ENCODE data around the gene GPC4. TPM values are rescaled to one million over a fixed set of nuclear protein-coding genes. Genes with fewer than 3 reads are reported as not detected.

GPC4 gene
- total RNA-seq, 2 donors from 2014 or later, result 8.0 to 15.2 TPM

- no peaks in the 10 kb centered on the region for H3K36me3 ChIP-seq
These were observed 19.0 kb upstream of the GPC4 start for GRCh38 chrX:133434197-133434820.

DNA sequence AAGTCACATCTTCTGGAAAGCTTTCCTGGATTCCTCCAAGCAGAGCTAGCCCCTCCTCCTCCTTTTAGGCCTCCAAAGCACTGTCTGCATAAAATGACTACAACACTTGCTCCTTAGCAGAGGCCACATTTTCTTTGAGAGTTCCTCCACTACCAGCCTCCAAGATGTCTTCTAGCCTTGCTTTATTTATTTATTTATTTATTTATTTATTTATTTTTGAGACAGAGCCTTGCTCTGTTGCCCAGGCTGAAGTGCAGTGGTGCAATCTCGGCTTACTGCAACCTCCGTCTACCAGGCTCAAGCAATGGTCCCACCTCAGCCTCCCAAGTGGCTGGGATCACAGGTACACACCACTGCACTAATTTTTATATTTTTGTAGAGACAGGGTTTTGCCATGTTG lies 4.6 kb upstream of the GPC4 start:
- Histone ChIP-seq H3K9me3 (no peaks in the 10 kb centered on the region), H3K4me1 (replicated peaks) (no peaks in the 10 kb centered on the region), H3K27ac (no peak overlapping the region), H3K36me3 (no peaks in the 10 kb centered on the region), H3K4me3 (no peak overlapping the region), H3K27me3 (replicated peaks; ENCODE audit: insufficient read depth) (no peaks in the 10 kb centered on the region)
- intact Hi-C loops (cut with DNase I), result loop anchor here (10.0 kb wide), 1 partner anchor 75 kb away; no protein-coding TSS in a partner anchor
- WGBS, result 100% methylated on average over 2 of the region's 2 CpGs
- TF ChIP-seq POLR2A (IDR thresholded peaks at IDR 0.05) (no peak), POLR2AphosphoS5 (IDR thresholded peaks at IDR 0.05) (no peak)
- TF ChIP-seq, protein P1, sequence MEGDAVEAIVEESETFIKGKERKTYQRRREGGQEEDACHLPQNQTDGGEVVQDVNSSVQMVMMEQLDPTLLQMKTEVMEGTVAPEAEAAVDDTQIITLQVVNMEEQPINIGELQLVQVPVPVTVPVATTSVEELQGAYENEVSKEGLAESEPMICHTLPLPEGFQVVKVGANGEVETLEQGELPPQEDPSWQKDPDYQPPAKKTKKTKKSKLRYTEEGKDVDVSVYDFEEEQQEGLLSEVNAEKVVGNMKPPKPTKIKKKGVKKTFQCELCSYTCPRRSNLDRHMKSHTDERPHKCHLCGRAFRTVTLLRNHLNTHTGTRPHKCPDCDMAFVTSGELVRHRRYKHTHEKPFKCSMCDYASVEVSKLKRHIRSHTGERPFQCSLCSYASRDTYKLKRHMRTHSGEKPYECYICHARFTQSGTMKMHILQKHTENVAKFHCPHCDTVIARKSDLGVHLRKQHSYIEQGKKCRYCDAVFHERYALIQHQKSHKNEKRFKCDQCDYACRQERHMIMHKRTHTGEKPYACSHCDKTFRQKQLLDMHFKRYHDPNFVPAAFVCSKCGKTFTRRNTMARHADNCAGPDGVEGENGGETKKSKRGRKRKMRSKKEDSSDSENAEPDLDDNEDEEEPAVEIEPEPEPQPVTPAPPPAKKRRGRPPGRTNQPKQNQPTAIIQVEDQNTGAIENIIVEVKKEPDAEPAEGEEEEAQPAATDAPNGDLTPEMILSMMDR (IDR thresholded peaks at IDR 0.05), result no peak
- DNase-seq (ENCODE audit: low spot score), result no peak

More at GRCh38 chrX:133434197-133434820, 19.0 kb upstream of the GPC4 start:
- no peak overlapping the region for H3K4me3 ChIP-seq
- no peak overlapping the region for H3K27ac ChIP-seq
- no peak for DNase-seq (ENCODE audit: low spot score)
- intact Hi-C loops (cut with DNase I), result no loop called here
- TF ChIP-seq POLR2A (IDR thresholded peaks at IDR 0.05), result no peak
- TF ChIP-seq, protein P1 (IDR thresholded peaks at IDR 0.05), result no peak
- TF ChIP-seq POLR2AphosphoS5 (IDR thresholded peaks at IDR 0.05), result no peak
- no peaks in the 10 kb centered on the region for H3K9me3 ChIP-seq
- WGBS, result 85% methylated on average over 4 of the region's 4 CpGs
- H3K4me1 ChIP-seq (replicated peaks), result no peaks in the 10 kb centered on the region
- no peaks in the 10 kb centered on the region for H3K27me3 ChIP-seq (replicated peaks; ENCODE audit: insufficient read depth)

GRCh38 chrX:133418588-133418987 lies 3.3 kb upstream of the GPC4 start:
- H3K27me3 ChIP-seq (replicated peaks; ENCODE audit: insufficient read depth), result no peaks in the 10 kb centered on the region
- WGBS, result 60% methylated on average over 2 of the region's 2 CpGs
- intact Hi-C loops (cut with DNase I), result loop anchor here (10.0 kb wide), 1 partner anchor 76 kb away; no protein-coding TSS in a partner anchor
- H3K36me3 ChIP-seq, result no peaks in the 10 kb centered on the region
- no peak for DNase-seq (ENCODE audit: low spot score)
- no peak overlapping the region for H3K4me3 ChIP-seq
- H3K9me3 ChIP-seq, result no peaks in the 10 kb centered on the region
- H3K4me1 ChIP-seq (replicated peaks), result no peaks in the 10 kb centered on the region
- no peak overlapping the region for H3K27ac ChIP-seq
- TF ChIP-seq POLR2AphosphoS5 (IDR thresholded peaks at IDR 0.05) (no peak), POLR2A (IDR thresholded peaks at IDR 0.05) (no peak)
- TF ChIP-seq, protein P1 (IDR thresholded peaks at IDR 0.05), result no peak

DNA sequence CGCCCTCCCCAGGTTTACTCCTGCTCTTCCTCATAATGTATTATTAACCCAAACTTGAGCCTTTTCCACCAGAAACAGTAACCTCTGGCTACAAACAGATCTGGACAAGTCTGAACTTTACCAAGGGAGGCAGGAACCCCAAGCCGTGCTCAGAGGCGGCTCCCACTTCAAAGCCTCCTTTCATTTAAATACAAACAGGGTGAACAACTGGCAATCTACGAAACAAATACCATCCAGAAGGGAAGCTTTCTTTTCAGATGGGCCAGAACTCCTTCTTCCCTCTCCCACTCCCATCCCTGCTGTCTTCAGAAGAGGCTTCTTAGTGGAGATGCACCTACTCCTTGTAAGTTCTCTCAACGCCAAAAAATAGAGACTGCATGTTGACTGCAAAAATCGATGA lies 2.1 kb upstream of the GPC4 start:
- no peaks in the 10 kb centered on the region for H3K4me1 ChIP-seq (replicated peaks)
- no peak overlapping the region for H3K27ac ChIP-seq
- no peaks in the 10 kb centered on the region for H3K9me3 ChIP-seq
- DNase-seq (ENCODE audit: low spot score), result no peak
- H3K4me3 ChIP-seq, result no peak overlapping the region
- 30% methylated on average over 6 of the region's 6 CpGs for WGBS
- H3K27me3 ChIP-seq (replicated peaks; ENCODE audit: insufficient read depth), result no peaks in the 10 kb centered on the region
- no peaks in the 10 kb centered on the region for H3K36me3 ChIP-seq
- TF ChIP-seq, protein P1 (IDR thresholded peaks at IDR 0.05), result no peak
- no peak for TF ChIP-seq POLR2AphosphoS5 (IDR thresholded peaks at IDR 0.05)
- no peak for TF ChIP-seq POLR2A (IDR thresholded peaks at IDR 0.05)
- intact Hi-C loops (cut with DNase I), result loop anchor here (10.0 kb wide), 1 partner anchor 77 kb away; no protein-coding TSS in a partner anchor

Measured in prostate gland (tissue), 2 donors.